Vagina (tissue), 2 donors: ENCODE results near the gene RPTOR.

Experiments
- POLR2A ChIP-seq, 2 donors: fragments of 450-650 bp; IDR thresholded peaks; one replicate each; pipeline ENCODE4 v1.6.1; 2017; ENCODE audit warnings: antibody characterized with exemption in 2 of 2, mild to moderate bottlenecking in 2 of 2, moderate library complexity in 2 of 2
- POLR2AphosphoS5 ChIP-seq, 2 donors: sonication (generic); formaldehyde crosslinking; IDR thresholded peaks; one replicate each; pipeline ENCODE4 v1.9.0; 2017; ENCODE audit warnings: antibody characterized with exemption in 2 of 2, mild to moderate bottlenecking in 2 of 2, low read depth in 1 of 2; ENCODE audit not compliant: insufficient read depth in 1 of 2
- TF ChIP-seq, protein P1 (sequence below), 3 experiments: fragments of 450-650 bp in 2 of 3; fragments of 200-600 bp in 1 of 3; sonication (generic) in 1 of 3; IDR thresholded peaks; one replicate each; pipeline ENCODE4 v1.5.1; 2017 to 2019; ENCODE audit warnings: antibody characterized with exemption in 3 of 3, mild to moderate bottlenecking in 2 of 3, moderate library complexity in 2 of 3

DNA sequence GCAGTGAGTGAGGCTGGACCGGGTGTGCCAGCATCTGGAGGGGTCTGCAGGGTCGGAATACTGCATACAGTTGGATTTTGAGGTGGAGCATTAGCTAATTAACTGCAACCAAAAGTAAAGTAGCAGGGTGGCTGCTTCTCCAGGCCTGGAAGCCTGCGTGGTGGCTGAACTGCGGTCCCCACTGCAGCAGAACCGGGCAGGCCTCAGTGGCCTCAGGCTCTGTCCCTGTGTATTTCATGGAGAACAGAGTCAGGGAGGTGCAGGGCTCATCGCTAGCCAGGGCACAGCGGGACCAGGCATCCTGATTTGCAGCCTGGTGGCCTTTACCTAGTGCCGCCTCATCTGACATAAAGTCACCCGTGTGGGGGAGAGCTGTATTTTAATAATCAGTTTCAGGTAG is 131.9 kb downstream of the RPTOR start:
- TF ChIP-seq, protein P1, sequence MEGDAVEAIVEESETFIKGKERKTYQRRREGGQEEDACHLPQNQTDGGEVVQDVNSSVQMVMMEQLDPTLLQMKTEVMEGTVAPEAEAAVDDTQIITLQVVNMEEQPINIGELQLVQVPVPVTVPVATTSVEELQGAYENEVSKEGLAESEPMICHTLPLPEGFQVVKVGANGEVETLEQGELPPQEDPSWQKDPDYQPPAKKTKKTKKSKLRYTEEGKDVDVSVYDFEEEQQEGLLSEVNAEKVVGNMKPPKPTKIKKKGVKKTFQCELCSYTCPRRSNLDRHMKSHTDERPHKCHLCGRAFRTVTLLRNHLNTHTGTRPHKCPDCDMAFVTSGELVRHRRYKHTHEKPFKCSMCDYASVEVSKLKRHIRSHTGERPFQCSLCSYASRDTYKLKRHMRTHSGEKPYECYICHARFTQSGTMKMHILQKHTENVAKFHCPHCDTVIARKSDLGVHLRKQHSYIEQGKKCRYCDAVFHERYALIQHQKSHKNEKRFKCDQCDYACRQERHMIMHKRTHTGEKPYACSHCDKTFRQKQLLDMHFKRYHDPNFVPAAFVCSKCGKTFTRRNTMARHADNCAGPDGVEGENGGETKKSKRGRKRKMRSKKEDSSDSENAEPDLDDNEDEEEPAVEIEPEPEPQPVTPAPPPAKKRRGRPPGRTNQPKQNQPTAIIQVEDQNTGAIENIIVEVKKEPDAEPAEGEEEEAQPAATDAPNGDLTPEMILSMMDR (IDR thresholded peaks at IDR 0.05), result no peak
- TF ChIP-seq POLR2A (IDR thresholded peaks at IDR 0.05), result no peak
- no peak for TF ChIP-seq POLR2AphosphoS5 (IDR thresholded peaks at IDR 0.05; ENCODE audit: insufficient read depth in 1 of 2, low read depth in 1 of 2)
